Measurements from ENCODE around the gene HSD17B8. TPM values are rescaled to one million over a fixed set of nuclear protein-coding genes. Genes with fewer than 3 reads are reported as not detected.
A peak's percentile ranks its signal among the peaks of the same experiment; 100 is the strongest.

The HSD17B8 gene
- total and polyA plus RNA-seq, 10 of the 15 experiments (the other 5 are each of a cell fraction or from before 2014, with no cell fraction given) = 3.1 to 54.3 (median 26.5) TPM

GRCh38 chr6:33170176-33171015 lies 34.1 kb upstream of the HSD17B8 start (continued):
- TF ChIP-seq ESRRA (IDR thresholded peaks at IDR 0.05; ENCODE audit: low read length) (no peak), E4F1 (IDR thresholded peaks at IDR 0.05; ENCODE audit: borderline replicate concordance, partially characterized antibody) (no peak), RAD21 (IDR thresholded peaks at IDR 0.05; ENCODE audit: insufficient read depth, low read depth, low read length) (no peak), PAX5 (IDR thresholded peaks at IDR 0.05; ENCODE audit: borderline replicate concordance, low read depth, low read length) (0 out of 2 replicates have a peak, but pooled peaks have one; percentile 7), ZZZ3 (IDR thresholded peaks at IDR 0.05; ENCODE audit: control insufficient read depth, insufficient read length, low read depth) (no peak), GATAD2B (conservative IDR thresholded peaks at IDR 0.05; ENCODE audit: low read depth) (peak; percentile 97), MEF2B (IDR thresholded peaks at IDR 0.05; ENCODE audit: partially characterized antibody, poor library complexity, severe bottlenecking) (peak; percentile 100), ZNF24 (IDR thresholded peaks at IDR 0.05) (no peak), GABPA (IDR thresholded peaks at IDR 0.05; ENCODE audit: low read depth) (no peak), KDM1A (IDR thresholded peaks at IDR 0.05; ENCODE audit: borderline replicate concordance) (no peak), PAX8 (IDR thresholded peaks at IDR 0.05) (no peak), ATF7 (IDR thresholded peaks at IDR 0.05; ENCODE audit: low read depth) (peak; percentile 50; the same call in 1 of the 2 replicates), FOXK2 (IDR thresholded peaks at IDR 0.05) (no peak), HDGF (IDR thresholded peaks at IDR 0.05) (no peak), CHD4 (IDR thresholded peaks at IDR 0.05) (no peak), E2F4 (IDR thresholded peaks at IDR 0.05; ENCODE audit: low read depth, low read length) (no peak), TCF3 (IDR thresholded peaks at IDR 0.05; ENCODE audit: borderline replicate concordance, insufficient read depth, low read depth, low read length) (no peak), SMC3 (IDR thresholded peaks at IDR 0.05; ENCODE audit: borderline replicate concordance, low read length) (no peak), CUX1 (IDR thresholded peaks at IDR 0.05; ENCODE audit: insufficient replicate concordance, low read depth, low read length) (peak; percentile 94)
